Measurements from ENCODE around the gene DCUN1D2.

DCUN1D2 gene

DNA sequence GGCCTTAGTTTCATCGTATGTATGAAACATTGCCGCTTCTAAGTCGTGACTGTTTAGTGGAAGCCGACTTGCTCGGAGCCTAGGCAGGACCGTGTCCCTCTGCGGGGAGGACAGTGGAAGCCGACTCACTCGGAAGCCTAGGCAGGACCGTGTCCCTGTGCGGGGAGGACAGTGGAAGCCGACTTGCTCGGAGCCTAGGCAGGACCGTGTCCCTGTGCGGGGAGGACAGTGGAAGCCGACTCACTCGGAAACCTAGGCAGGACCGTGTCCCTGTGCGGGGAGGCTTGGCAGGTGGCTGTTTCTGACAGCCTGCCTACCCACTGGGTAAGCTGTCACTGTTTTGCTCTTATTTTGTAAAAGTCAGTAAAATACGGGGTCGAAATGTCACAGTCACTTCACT lies 20.4 kb upstream of the DCUN1D2 start:
- no peak overlapping the region for H3K4me3 ChIP-seq (ENCODE audit: low read depth, low read length)
- ChIA-PET CTCF (no interaction called here), POLR2A (no interaction called here)
- no peak for DNase-seq (ENCODE audit: low read depth, low spot score)
- TF ChIP-seq, protein P1, sequence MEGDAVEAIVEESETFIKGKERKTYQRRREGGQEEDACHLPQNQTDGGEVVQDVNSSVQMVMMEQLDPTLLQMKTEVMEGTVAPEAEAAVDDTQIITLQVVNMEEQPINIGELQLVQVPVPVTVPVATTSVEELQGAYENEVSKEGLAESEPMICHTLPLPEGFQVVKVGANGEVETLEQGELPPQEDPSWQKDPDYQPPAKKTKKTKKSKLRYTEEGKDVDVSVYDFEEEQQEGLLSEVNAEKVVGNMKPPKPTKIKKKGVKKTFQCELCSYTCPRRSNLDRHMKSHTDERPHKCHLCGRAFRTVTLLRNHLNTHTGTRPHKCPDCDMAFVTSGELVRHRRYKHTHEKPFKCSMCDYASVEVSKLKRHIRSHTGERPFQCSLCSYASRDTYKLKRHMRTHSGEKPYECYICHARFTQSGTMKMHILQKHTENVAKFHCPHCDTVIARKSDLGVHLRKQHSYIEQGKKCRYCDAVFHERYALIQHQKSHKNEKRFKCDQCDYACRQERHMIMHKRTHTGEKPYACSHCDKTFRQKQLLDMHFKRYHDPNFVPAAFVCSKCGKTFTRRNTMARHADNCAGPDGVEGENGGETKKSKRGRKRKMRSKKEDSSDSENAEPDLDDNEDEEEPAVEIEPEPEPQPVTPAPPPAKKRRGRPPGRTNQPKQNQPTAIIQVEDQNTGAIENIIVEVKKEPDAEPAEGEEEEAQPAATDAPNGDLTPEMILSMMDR (IDR thresholded peaks at IDR 0.05; ENCODE audit: insufficient read depth, low read length, missing control alignments): no peak

DNA sequence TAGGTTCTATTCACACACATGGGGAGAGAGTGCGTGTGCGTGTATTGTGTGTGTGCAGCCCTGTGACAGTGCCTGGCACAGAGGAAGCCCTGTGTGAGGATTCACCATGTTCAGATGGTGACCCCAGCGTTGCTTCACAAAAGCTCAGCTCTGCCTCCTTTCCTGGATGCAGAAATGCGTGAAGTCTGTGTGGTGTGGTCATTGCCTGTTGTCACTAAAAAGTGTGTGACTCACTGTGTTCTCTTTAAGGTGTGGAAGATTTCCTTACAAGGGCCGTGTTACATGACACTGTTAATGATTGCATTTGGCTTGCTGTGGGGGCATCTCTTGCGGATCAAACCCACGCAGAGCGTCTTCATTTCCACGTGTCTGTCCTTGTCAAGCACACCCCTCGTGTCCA lies 19.5 kb upstream of the DCUN1D2 start:
- no peak for DNase-seq (ENCODE audit: low read depth, low spot score)
- TF ChIP-seq, protein P1 (IDR thresholded peaks at IDR 0.05; ENCODE audit: insufficient read depth, low read length, missing control alignments): no peak
- no peak overlapping the region for H3K4me3 ChIP-seq (ENCODE audit: low read depth, low read length)
- ChIA-PET POLR2A (no interaction called here), CTCF (no interaction called here)

DNA sequence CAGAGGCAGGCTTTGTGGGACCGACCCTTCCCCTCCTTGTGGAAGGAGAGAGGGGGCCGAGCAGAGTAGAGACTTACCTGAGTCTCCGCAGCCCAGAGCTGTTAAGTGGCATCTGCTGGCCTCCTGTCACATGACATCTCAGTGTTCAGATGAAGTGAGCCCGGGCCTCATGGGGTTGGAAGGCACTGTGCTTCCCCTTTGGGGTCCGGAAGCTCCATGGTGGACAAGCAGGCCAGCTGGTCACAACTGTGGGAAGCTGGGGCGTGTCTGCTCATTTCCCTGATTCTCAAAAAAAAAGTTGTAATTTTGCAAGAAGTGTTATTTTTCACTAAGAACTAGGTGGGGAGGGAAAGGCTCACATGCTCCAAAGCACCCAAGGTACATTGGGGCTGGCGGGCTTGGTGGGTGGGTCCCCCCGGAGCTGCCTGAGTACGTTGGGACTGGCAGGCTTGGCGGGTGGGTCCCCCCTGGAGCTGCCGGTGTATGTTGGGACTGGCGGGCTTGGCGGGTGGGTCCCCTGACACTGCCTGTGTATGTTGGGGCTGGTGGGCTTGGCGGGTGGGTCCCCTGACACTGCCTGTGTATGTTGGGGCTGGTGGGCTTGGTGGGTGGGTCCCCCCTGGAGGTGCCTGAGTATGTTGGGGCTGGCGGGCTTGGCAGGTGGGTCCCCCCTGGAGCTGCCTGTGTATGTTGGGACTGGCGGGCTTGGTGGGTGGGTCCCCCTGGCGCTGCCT lies 18.2 kb upstream of the DCUN1D2 start:
- no peak for DNase-seq (ENCODE audit: low read depth, low spot score)
- H3K4me3 ChIP-seq (ENCODE audit: low read depth, low read length): no peak overlapping the region
- CTCF ChIA-PET: no interaction called here
- TF ChIP-seq, protein P1 (IDR thresholded peaks at IDR 0.05; ENCODE audit: insufficient read depth, low read length, missing control alignments): no peak
- POLR2A ChIA-PET: no interaction called here

DNA sequence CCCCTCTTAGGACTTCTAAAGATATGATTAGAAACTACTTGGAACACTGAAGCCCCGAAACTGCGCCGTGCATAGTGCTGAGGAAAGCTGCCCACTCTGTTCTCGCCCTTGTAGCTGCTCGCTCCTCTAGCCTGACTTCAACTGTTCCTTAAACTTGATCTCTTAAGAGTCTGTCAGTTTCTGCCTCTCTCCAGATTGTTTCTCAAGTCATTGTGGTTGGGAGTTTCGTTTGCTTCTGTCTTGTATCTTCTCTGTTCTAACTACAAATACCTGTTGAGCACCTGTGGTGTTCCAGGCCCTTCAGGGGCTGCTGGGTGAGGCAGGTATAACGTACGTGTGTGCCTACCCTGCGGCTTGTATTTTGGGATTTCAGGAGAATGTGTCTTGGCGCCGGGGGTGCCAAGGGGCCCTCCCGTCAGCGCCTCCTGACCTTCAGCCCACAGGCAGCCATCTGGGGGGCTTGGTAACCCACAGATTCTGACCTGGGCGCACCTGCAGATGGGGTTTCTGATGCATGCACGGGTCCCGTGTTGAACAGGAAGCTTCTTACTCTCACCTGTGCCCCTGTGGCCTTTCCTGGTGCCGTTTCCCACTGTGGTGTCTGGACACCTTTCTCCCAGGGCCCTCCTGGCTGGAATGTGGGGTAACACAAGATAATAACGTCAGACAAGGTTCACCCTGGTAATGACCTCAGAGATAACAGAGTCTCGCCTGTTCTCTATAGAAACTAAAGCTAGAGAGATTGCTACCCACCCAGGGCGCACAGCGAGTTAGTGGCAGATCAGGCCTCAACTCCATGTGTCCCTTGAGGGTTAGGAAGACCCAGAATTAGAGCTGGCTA lies 17.2 kb upstream of the DCUN1D2 start:
- DNase-seq (ENCODE audit: low read depth, low spot score): no peak
- TF ChIP-seq, protein P1 (IDR thresholded peaks at IDR 0.05; ENCODE audit: insufficient read depth, low read length, missing control alignments): no peak
- no peak overlapping the region for H3K4me3 ChIP-seq (ENCODE audit: low read depth, low read length)
- ChIA-PET CTCF (no interaction called here), POLR2A (no interaction called here)

DNA sequence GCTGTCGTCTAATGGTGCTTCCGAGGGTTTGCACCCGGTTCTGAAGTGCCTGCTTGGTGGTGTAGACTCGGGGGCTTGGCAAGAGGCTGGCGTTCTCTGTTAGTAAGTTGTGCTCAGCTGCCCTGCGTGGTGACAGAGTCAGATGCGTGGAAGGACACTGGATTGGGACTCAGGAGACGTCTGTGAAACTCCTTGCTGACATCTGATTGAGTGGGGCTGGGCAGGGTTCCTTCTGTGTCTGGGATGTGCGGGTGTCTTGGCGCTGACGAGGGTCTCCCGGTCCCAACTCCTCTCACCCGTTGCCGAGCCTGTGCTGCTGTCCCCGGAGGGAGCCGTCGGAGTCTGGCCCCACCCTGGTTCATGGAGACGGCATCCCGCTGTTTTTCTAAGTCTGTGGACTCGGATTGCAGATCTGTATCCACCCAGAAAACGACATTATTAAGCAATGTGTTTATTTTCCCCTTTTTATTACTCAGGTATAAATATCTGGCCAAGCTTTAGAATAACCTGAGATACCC lies 16.4 kb upstream of the DCUN1D2 start:
- CTCF ChIA-PET: no interaction called here
- POLR2A ChIA-PET: no interaction called here
- no peak overlapping the region for H3K4me3 ChIP-seq (ENCODE audit: low read depth, low read length)
- TF ChIP-seq, protein P1 (IDR thresholded peaks at IDR 0.05; ENCODE audit: insufficient read depth, low read length, missing control alignments): no peak
- no peak for DNase-seq (ENCODE audit: low read depth, low spot score)

DNA sequence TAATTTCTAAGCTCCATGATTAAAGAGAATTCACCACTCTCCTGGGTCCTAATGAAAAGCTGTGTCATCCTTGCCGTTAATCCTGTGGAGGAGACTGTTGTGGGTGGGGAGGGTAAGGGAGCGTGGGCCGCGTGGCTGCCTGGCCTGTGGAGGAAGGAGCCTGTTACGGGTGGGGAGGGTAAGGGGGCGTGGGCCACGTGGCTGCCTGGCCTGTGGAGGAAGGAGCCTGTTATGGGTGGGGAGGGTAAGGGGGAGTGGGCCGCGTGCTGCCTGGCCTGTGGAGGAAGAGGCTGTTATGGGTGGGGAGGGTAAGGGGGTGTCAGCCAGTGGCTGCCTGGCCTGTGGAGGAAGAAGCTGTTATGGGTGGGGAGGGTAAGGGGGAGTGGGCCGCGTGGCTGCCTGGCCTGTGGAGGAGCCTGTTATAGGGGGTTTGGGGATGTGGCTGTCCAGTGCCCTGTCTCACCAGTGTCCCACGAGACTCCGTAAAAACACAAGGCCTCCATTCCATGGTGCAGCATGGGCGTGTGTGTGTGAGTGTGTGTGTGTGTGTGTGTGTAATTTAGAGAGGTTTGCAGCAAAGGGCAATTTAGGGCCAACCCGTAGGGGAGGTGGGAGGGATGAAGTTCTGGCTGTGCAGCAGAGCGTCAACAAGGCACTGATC lies 15.6 kb upstream of the DCUN1D2 start:
- no peak overlapping the region for H3K4me3 ChIP-seq (ENCODE audit: low read depth, low read length)
- CTCF ChIA-PET: no interaction called here
- TF ChIP-seq, protein P1 (IDR thresholded peaks at IDR 0.05; ENCODE audit: insufficient read depth, low read length, missing control alignments): no peak
- DNase-seq (ENCODE audit: low read depth, low spot score): no peak
- POLR2A ChIA-PET: no interaction called here
